NOMO-1 treated with dmso at 0.1 percent for 144 hours (cell line): ENCODE measurements around the gene CDHR4.

Experiments
- DNase-seq: peaks from one replicate; lab custom pipeline; 2025; ENCODE audit not compliant: unreplicated experiment; lab: John Stamatoyannopoulos, UW

CDHR4 gene

DNA sequence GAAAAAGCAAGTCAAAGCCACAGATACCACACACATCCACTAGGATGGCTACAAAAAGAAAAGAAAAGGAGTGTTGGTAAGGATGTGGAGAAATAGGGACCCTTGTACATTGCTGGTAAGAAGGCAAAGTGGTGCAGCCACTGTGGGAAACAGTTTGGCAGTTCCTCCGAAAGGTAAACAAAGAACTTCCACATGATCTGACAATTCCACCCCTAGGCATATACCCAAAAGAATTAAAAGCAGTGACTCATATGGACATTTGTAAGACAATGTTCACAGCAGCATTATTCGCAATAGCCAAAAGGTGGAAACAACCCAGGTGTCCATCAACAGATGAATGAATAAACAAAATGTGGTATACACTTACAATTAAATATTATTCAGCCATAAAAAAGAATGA is 53.7 kb downstream of the CDHR4 start:
- no peak for DNase-seq
